Ishikawa (cell line): Measurements from ENCODE around the gene PPP4R4.

Source experiments
- CEBPB ChIP-seq: IDR thresholded peaks from 2 replicates; pipeline ENCODE4 v1.6.1; 2012
- CREB1 ChIP-seq: IDR thresholded peaks from 2 replicates; pipeline ENCODE4 v1.6.1; 2012; ENCODE audit warnings: low read depth
- EGR1 ChIP-seq: IDR thresholded peaks from 2 replicates; pipeline ENCODE4 v1.6.1; 2012
- EP300 ChIP-seq: IDR thresholded peaks from 2 replicates; pipeline ENCODE4 v1.6.1; 2012; ENCODE audit warnings: borderline replicate concordance
- FOXM1 ChIP-seq: IDR thresholded peaks from 2 replicates; pipeline ENCODE4 v1.6.1; 2012; ENCODE audit warnings: low read depth, borderline replicate concordance
- MAX ChIP-seq: IDR thresholded peaks from 2 replicates; pipeline ENCODE4 v1.6.1; 2012
- NFIC ChIP-seq: IDR thresholded peaks from 2 replicates; pipeline ENCODE4 v1.6.1; 2012
- RAD21 ChIP-seq: IDR thresholded peaks from 2 replicates; pipeline ENCODE4 v1.6.1; 2012; ENCODE audit warnings: low read depth
- REST ChIP-seq: IDR thresholded peaks from 2 replicates; pipeline ENCODE4 v1.6.1; 2012; ENCODE audit warnings: low read depth, mild to moderate bottlenecking
- TAF1 ChIP-seq: IDR thresholded peaks from 2 replicates; pipeline ENCODE4 v1.6.1; 2012; ENCODE audit warnings: low read depth, mild to moderate bottlenecking
- TCF12 ChIP-seq: IDR thresholded peaks from 2 replicates; pipeline ENCODE4 v1.6.1; 2012; ENCODE audit warnings: low read depth
- TEAD4 ChIP-seq: IDR thresholded peaks from 2 replicates; pipeline ENCODE4 v1.6.1; 2012
- USF1 ChIP-seq: IDR thresholded peaks from 2 replicates; pipeline ENCODE4 v1.6.1; 2012
- YY1 ChIP-seq: IDR thresholded peaks from 2 replicates; pipeline ENCODE4 v1.6.1; 2012; ENCODE audit warnings: low read depth
- ZBTB7A ChIP-seq: IDR thresholded peaks from 2 replicates; pipeline ENCODE4 v1.6.1; 2012; ENCODE audit warnings: low read depth

The PPP4R4 gene

GRCh38 chr14:94225460-94226378, 51.6 kb downstream of the PPP4R4 start:
- TF ChIP-seq TAF1 (no peak), YY1 (no peak), TCF12 (no peak), CREB1 (no peak), FOXM1 (no peak), MAX (no peak), REST (no peak), ZBTB7A (no peak), RAD21 (no peak), NFIC (no peak), TEAD4 (no peak), EGR1 (no peak), USF1 (no peak), CEBPB (no peak), EP300 (no peak)

- TF ChIP-seq ZBTB7A, result no peak
- no peak for TF ChIP-seq YY1
- TF ChIP-seq MAX, result no peak
- no peak for TF ChIP-seq REST
- TF ChIP-seq USF1, result no peak
- TF ChIP-seq TAF1, result no peak
- no peak for TF ChIP-seq CREB1
- no peak for TF ChIP-seq TEAD4
- no peak for TF ChIP-seq EGR1
- TF ChIP-seq NFIC, result no peak
- no peak for TF ChIP-seq FOXM1
- TF ChIP-seq TCF12, result no peak
- no peak for TF ChIP-seq RAD21
- no peak for TF ChIP-seq EP300
- TF ChIP-seq CEBPB, result no peak
Measured at GRCh38 chr14:94227029-94227428, 52.9 kb downstream of the PPP4R4 start.

- TF ChIP-seq TAF1 (no peak), NFIC (no peak), EGR1 (no peak), TEAD4 (no peak), REST (no peak), YY1 (no peak), ZBTB7A (no peak), USF1 (no peak)
Measured at GRCh38 chr14:94237046-94237445, 62.9 kb downstream of the PPP4R4 start.

- no peak for TF ChIP-seq USF1
- no peak for TF ChIP-seq EP300
- no peak for TF ChIP-seq NFIC
- TF ChIP-seq CREB1, result no peak
- TF ChIP-seq EGR1, result no peak
- no peak for TF ChIP-seq RAD21
- TF ChIP-seq ZBTB7A, result no peak
- no peak for TF ChIP-seq TCF12
- TF ChIP-seq TEAD4, result no peak
- TF ChIP-seq YY1, result no peak
- no peak for TF ChIP-seq CEBPB
- no peak for TF ChIP-seq MAX
- no peak for TF ChIP-seq FOXM1
Measured at GRCh38 chr14:94237983-94238382, 63.9 kb downstream of the PPP4R4 start.
